Kidney (tissue), 14 donors: ENCODE measurements around the gene FBN1. TPM values are rescaled to one million over a fixed set of nuclear protein-coding genes. Genes with fewer than 3 reads are reported as not detected.
A peak's percentile ranks its signal among the peaks of the same experiment; 100 is the strongest.

Source experiments
- DNase-seq, 5 donors: peaks; one replicate each; pipeline ENCODE4 v3.0.0-alpha.2; 2013 to 2020
- FAIRE-seq: peaks from 2 replicates; lab custom pipeline; 2012; peaks lifted over from hg19 to GRCh38; lab: Jason Lieb, UNC
- H3K27ac ChIP-seq, 2 donors: one replicate each; pipeline ENCODE4 v1.7.0; 2013; ENCODE audit warnings: low read depth in 2 of 2, low read length in 2 of 2, inconsistent platforms in 1 of 2
- H3K27me3 ChIP-seq: one replicate; pipeline ENCODE4 v1.7.1; 2013; ENCODE audit warnings: low read length, inconsistent platforms; ENCODE audit not compliant: control insufficient read depth, insufficient read depth
- H3K36me3 ChIP-seq, 3 donors: one replicate each; pipeline versions ENCODE4 v1.7.0 to v1.7.1; 2013; ENCODE audit warnings: low read length in 3 of 3, control low read depth in 1 of 3, inconsistent platforms in 1 of 3; ENCODE audit not compliant: insufficient read depth in 3 of 3, control insufficient read depth in 2 of 3
- H3K4me1 ChIP-seq, 3 donors: one replicate each; pipeline versions ENCODE4 v1.7.0 to v1.7.1; 2013; ENCODE audit warnings: low read length in 3 of 3, inconsistent platforms in 1 of 3, low read depth in 1 of 3; ENCODE audit not compliant: control insufficient read depth in 2 of 3, insufficient read depth in 2 of 3
- H3K4me3 ChIP-seq, 3 donors: one replicate each; pipeline versions ENCODE4 v1.7.0 to v1.8.1; 2013; ENCODE audit warnings: low read length in 3 of 3, control low read depth in 1 of 3, inconsistent platforms in 1 of 3
- H3K9ac ChIP-seq, 3 donors: one replicate each; pipeline versions ENCODE4 v1.7.0 to v1.7.1; 2013; ENCODE audit warnings: low read length in 3 of 3, control low read depth in 1 of 3, inconsistent platforms in 1 of 3
- H3K9me3 ChIP-seq, 3 donors: one replicate each; pipeline versions ENCODE4 v1.7.0 to v1.7.1; 2013; ENCODE audit warnings: low read length in 3 of 3, control low read depth in 1 of 3, inconsistent platforms in 1 of 3; ENCODE audit not compliant: control insufficient read depth in 2 of 3, insufficient read depth in 1 of 3
- intact Hi-C: fragments of 100-400 bp; cut with DNase I; formaldehyde crosslinking; loops from one replicate; pipeline ENCODE4 v1.11.1; 2022
- polyA plus RNA-seq: library from polyadenylated mRNA; stranded (reverse); fragments of 350-450 nt; fragmentation: Illumina TruSeq; extraction: RNeasy Lipid Tissue Mini Kit (QIAGEN cat#74804); gene quantifications from one replicate; pipeline ENCODE4 v1.2.3, GENCODE V29; 2014; ENCODE audit warnings: low read depth, low replicate concordance; ENCODE audit not compliant: insufficient read depth
- total RNA-seq: library from RNA; stranded (reverse); fragmentation: NEBNext Ultra II Directional; extraction: Animal tissue kit (Norgen Biotek cat#: 25700); gene quantifications from one replicate; pipeline ENCODE4 v1.2.1, GENCODE V29; 2021
- TF ChIP-seq, protein P1 (sequence below): IDR thresholded peaks from 3 replicates; pipeline ENCODE4 v1.5.1; 2012; ENCODE audit warnings: mild to moderate bottlenecking, moderate library complexity, borderline replicate concordance; ENCODE audit not compliant: insufficient read depth; ENCODE audit errors: extremely low read depth
- donor health status: control.
- donor health status: control.
- donor health status: control.
- donor health status: control.
- donor health status: control.
- donor health status: DM: yes; HTN: yes; CAD: no.
- donor health status: Normal renal cell carcinoma (clear cell type).

The FBN1 gene
- total and polyA plus RNA-seq, 2 donors from 2014 or later, result 2.4 to 30.8 TPM

DNA sequence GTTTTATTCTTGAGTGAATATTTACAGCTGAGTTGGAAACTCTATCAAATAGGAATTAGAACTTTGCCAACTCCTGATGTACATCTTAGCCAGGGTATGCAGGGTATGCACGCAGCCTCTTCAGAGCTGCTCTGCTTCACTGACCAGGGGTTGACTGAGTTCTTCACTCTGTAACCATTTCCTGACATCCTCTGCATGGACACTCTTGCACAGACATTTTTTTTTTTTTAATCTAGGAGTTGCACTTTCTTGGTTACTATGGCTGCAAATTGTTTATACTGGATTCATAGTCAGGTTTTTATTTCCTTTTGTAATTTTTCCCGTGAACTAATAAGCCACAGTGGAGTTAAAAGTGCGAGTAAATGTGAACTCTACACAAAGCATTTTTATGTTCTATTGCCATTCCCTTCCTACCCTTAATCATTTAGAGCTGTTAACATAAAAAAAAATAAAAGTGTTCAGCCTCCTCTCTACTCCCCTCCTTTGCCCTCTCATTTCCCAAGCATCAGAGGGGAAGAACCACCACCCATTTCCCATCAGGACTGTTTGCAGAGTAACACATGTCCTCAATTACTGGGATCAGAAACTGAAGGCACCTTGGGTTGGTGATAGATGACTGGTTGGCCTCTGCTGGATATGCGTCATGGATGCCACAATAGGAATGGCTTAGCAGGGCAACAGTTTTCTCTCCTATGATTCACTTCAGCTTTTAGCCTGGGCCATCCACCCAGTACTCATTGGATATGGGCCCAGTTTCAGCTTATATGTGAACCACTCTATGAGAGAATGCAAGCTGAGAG lies 260.3 kb downstream of the FBN1 start:
- Histone ChIP-seq H3K4me3 (no peak overlapping the region), H3K27ac (no peak overlapping the region), H3K36me3 (no peaks in the 10 kb centered on the region), H3K9ac (no peak overlapping the region), H3K4me1 (no peaks in the 10 kb centered on the region), H3K9me3 (no peaks in the 10 kb centered on the region), H3K27me3 (no peaks in the 10 kb centered on the region)
- no peak for FAIRE-seq
- TF ChIP-seq, protein P1, sequence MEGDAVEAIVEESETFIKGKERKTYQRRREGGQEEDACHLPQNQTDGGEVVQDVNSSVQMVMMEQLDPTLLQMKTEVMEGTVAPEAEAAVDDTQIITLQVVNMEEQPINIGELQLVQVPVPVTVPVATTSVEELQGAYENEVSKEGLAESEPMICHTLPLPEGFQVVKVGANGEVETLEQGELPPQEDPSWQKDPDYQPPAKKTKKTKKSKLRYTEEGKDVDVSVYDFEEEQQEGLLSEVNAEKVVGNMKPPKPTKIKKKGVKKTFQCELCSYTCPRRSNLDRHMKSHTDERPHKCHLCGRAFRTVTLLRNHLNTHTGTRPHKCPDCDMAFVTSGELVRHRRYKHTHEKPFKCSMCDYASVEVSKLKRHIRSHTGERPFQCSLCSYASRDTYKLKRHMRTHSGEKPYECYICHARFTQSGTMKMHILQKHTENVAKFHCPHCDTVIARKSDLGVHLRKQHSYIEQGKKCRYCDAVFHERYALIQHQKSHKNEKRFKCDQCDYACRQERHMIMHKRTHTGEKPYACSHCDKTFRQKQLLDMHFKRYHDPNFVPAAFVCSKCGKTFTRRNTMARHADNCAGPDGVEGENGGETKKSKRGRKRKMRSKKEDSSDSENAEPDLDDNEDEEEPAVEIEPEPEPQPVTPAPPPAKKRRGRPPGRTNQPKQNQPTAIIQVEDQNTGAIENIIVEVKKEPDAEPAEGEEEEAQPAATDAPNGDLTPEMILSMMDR, result no peak
- intact Hi-C loops, result no loop called here
- DNase-seq, result peak in 2 of 5 donors; percentile 22 to 75

GRCh38 chr15:48384616-48385015 lies 260.9 kb downstream of the FBN1 start:
- intact Hi-C loops, result no loop called here
- H3K9ac ChIP-seq, result no peak overlapping the region
- DNase-seq (no peak), FAIRE-seq (no peak)
- TF ChIP-seq, protein P1, result no peak
- H3K9me3 ChIP-seq, result no peaks in the 10 kb centered on the region
- H3K36me3 ChIP-seq, result no peaks in the 10 kb centered on the region
- H3K4me3 ChIP-seq, result no peak overlapping the region
- H3K4me1 ChIP-seq, result no peaks in the 10 kb centered on the region
- no peaks in the 10 kb centered on the region for H3K27me3 ChIP-seq
- H3K27ac ChIP-seq, result no peak overlapping the region

- Histone ChIP-seq H3K36me3 (no peaks in the 10 kb centered on the region), H3K4me3 (no peak overlapping the region), H3K27me3 (no peaks in the 10 kb centered on the region), H3K27ac (no peak overlapping the region), H3K9me3 (no peaks in the 10 kb centered on the region), H3K9ac (no peak overlapping the region), H3K4me1 (no peaks in the 10 kb centered on the region)
- intact Hi-C loops, result no loop called here
- TF ChIP-seq, protein P1, result no peak
- DNase-seq (no peak), FAIRE-seq (no peak)
These were observed 262.5 kb downstream of the FBN1 start for GRCh38 chr15:48383031-48383430.
